B cell (primary cell): ENCODE data around the gene FERMT3. TPM values are rescaled to one million over a fixed set of nuclear protein-coding genes. Genes with fewer than 3 reads are reported as not detected.

Experiments
- ATAC-seq: fragments of 200-7000 bp; cut with Tn5 transposase; one replicate; pipeline ENCODE4 v1.10.0; 2021; ENCODE audit warnings: low read depth, mild to moderate bottlenecking, moderate number of reproducible peaks, moderate library complexity
- CTCF ChIA-PET: fragments of 350-600 bp; sonication (Branson Sonifier 250); formaldehyde crosslinking; loops from one replicate; lab custom pipeline; 2021; ENCODE audit warnings: antibody characterized with exemption, inconsistent platforms; lab: Charles Lee
- POLR2A ChIA-PET: fragments of 350-600 bp; sonication (Branson Sonifier 250); formaldehyde crosslinking; loops from one replicate; lab custom pipeline; 2021; ENCODE audit warnings: antibody characterized with exemption; lab: Charles Lee
- DNase-seq: peaks from one replicate; pipeline ENCODE4 v3.0.0; 2013
- H2AFZ ChIP-seq: 2 replicates; pipeline ENCODE4 v1.6.1; 2012; ENCODE audit warnings: mild to moderate bottlenecking, low read depth, low read length; ENCODE audit not compliant: insufficient read depth, poor library complexity, severe bottlenecking
- H3K27ac ChIP-seq, 2 donors: 1 replicate in 1 of 2; 2 replicates in 1 of 2; pipeline ENCODE4 v1.5.1; 2012 to 2013; ENCODE audit warnings: low read length in 2 of 2, mild to moderate bottlenecking in 2 of 2, moderate library complexity in 1 of 2
- H3K27me3 ChIP-seq, 4 experiments: fragments of 200-600 bp in 1 of 4; sonication (generic) in 1 of 4; replicated peaks in 1 of 4; 1 replicate in 2 of 4; 2 replicates in 2 of 4; pipeline versions ENCODE4 v1.6.1 to v1.7.0; 2013 to 2016; ENCODE audit warnings: low read length in 3 of 4, mild to moderate bottlenecking in 2 of 4, mixed read lengths in 1 of 4, moderate library complexity in 1 of 4; ENCODE audit not compliant: insufficient read depth in 4 of 4, control insufficient read depth in 3 of 4; ENCODE audit errors: control extremely low read depth in 1 of 4
- H3K36me3 ChIP-seq, 2 experiments: replicated peaks in 1 of 2; 1 replicate in 1 of 2; 2 replicates in 1 of 2; pipeline versions ENCODE4 v1.6.1 to v1.7.1; 2013; ENCODE audit warnings: low read length in 1 of 2; ENCODE audit not compliant: insufficient read depth in 2 of 2, control insufficient read depth in 1 of 2; ENCODE audit errors: control extremely low read depth in 1 of 2, extremely low read depth in 1 of 2
- H3K4me1 ChIP-seq, 2 donors: fragments of 200-600 bp in 1 of 2; sonication (generic) in 1 of 2; 1 replicate in 1 of 2; 2 replicates in 1 of 2; pipeline versions ENCODE4 v1.5.1 to v1.6.1; 2013 to 2017; ENCODE audit warnings: low read length in 2 of 2; ENCODE audit not compliant: control insufficient read depth in 2 of 2, insufficient read depth in 2 of 2
- H3K4me2 ChIP-seq: replicated peaks from 2 replicates; pipeline ENCODE3; 2012; ENCODE audit warnings: mild to moderate bottlenecking, low read depth, low read length; ENCODE audit not compliant: poor library complexity, severe bottlenecking
- H3K4me3 ChIP-seq, 5 experiments: fragments of 200-600 bp in 1 of 5; sonication (generic) in 1 of 5; 1 replicate in 3 of 5; 2 replicates in 2 of 5; pipeline versions ENCODE4 v1.5.1 to v1.7.0; 2011 to 2016; ENCODE audit warnings: low read length in 4 of 5, mild to moderate bottlenecking in 4 of 5, low read depth in 2 of 5, control low read depth in 1 of 5, moderate library complexity in 1 of 5; ENCODE audit not compliant: insufficient read depth in 1 of 5; ENCODE audit errors: control extremely low read depth in 1 of 5, extremely low read depth in 1 of 5
- H3K79me2 ChIP-seq: fragments of 200-600 bp; sonication (generic); one replicate; pipeline ENCODE4 v1.6.0; 2016; ENCODE audit warnings: low read length; ENCODE audit not compliant: control insufficient read depth, insufficient read depth
- H3K9ac ChIP-seq: fragments of 200-600 bp; sonication (generic); 2 replicates; pipeline ENCODE4 v1.6.1; 2017; ENCODE audit warnings: mild to moderate bottlenecking, low read length, moderate library complexity
- H3K9me3 ChIP-seq, 3 donors: one replicate each; pipeline versions ENCODE4 v1.6.1 to v1.7.1; 2013; ENCODE audit warnings: low read length in 2 of 3; ENCODE audit not compliant: control insufficient read depth in 2 of 3, insufficient read depth in 1 of 3; ENCODE audit errors: control extremely low read depth in 1 of 3
- H4K20me1 ChIP-seq: 2 replicates; pipeline ENCODE4 v1.6.0; 2012; ENCODE audit warnings: mild to moderate bottlenecking, low read length; ENCODE audit not compliant: insufficient read depth, control insufficient read depth, poor library complexity, severe bottlenecking
- H3K27ac Mint-ChIP-seq: one replicate; pipeline ENCODE4 v1.8.0; 2021; ENCODE audit warnings: mixed read lengths
- H3K27me3 Mint-ChIP-seq: one replicate; pipeline ENCODE4 v1.8.0; 2021; ENCODE audit warnings: mixed read lengths
- H3K4me1 Mint-ChIP-seq: one replicate; pipeline ENCODE4 v1.8.0; 2021; ENCODE audit warnings: mixed read lengths
- H3K4me3 Mint-ChIP-seq: one replicate; pipeline ENCODE4 v1.8.0; 2021; ENCODE audit warnings: mixed read lengths
- H3K9me3 Mint-ChIP-seq: one replicate; pipeline ENCODE4 v1.8.0; 2022; ENCODE audit warnings: mixed read lengths; ENCODE audit not compliant: insufficient read depth
- CTCF ChIP-seq: fragments of 200-600 bp; IDR thresholded peaks from one replicate; pipeline ENCODE4 v1.8.0; 2022; ENCODE audit warnings: antibody characterized with exemption, mild to moderate bottlenecking
- EZH2 ChIP-seq: IDR thresholded peaks from 2 replicates; pipeline ENCODE4 v1.6.1; 2012; ENCODE audit warnings: borderline replicate concordance, low read depth, mild to moderate bottlenecking, moderate library complexity, low read length; ENCODE audit not compliant: insufficient read depth, poor library complexity, severe bottlenecking
- WGBS: methylation state at CpG from one replicate; pipeline ENCODE4 v1.1.5; 2013; ENCODE audit warnings: missing lambda C conversion rate; ENCODE audit not compliant: insufficient coverage; 5-methylcytosine and 5-hydroxymethylcytosine counted together
- intact Hi-C: fragments of 100-400 bp; cut with micrococcal nuclease; formaldehyde crosslinking; loops from one replicate; pipeline ENCODE4 v1.10.0; 2022
- polyA plus RNA-seq: library from polyadenylated mRNA; depleted of rRNA; stranded (reverse); fragments of >200 nt; gene quantifications from 2 replicates; pipeline ENCODE4 v1.2.3, GENCODE V29; 2012
- total RNA-seq, 2 donors: library from RNA; stranded (reverse); fragments of 120-200 nt in 1 of 2; gene quantifications; 1 replicate in 1 of 2; 2 replicates in 1 of 2; pipeline versions ENCODE4 v1.2.3 to v1.2.4, GENCODE V29; 2013 to 2022

FERMT3 gene
- total and polyA plus RNA-seq, 2 donors (not counting 1 experiment from before 2014, with no cell fraction given) = 96.2 to 170 TPM

GRCh38 chr11:64178951-64179639 lies 27.4 kb upstream of the FERMT3 start:
- Histone ChIP-seq H3K36me3 (peaks cover 0 to 2% of the 10 kb centered on the region in 2 experiments), H3K79me2 (peaks cover 38% of the 10 kb centered on the region), H3K4me2 (no peak overlapping the region), H3K4me3 (no peak overlapping the region), H2AFZ (no peak overlapping the region), H3K9me3 (no peaks in the 10 kb centered on the region), H3K27ac (no peak overlapping the region), H3K9ac (no peak overlapping the region), H4K20me1 (no peaks in the 10 kb centered on the region), H3K27me3 (no peaks in the 10 kb centered on the region), H3K4me1 (peaks cover 12 to 20% of the 10 kb centered on the region in 2 donors)
- Mint-ChIP-seq H3K4me1 (peaks cover 29% of the 10 kb centered on the region), H3K27ac (no peak overlapping the region), H3K27me3 (no peaks in the 10 kb centered on the region), H3K4me3 (no peak overlapping the region), H3K9me3 (no peaks in the 10 kb centered on the region)
- intact Hi-C loops = no loop called here
- 97% methylated on average over 12 of the region's 12 CpGs for WGBS
- ChIA-PET POLR2A (no interaction called here), CTCF (no interaction called here)
- TF ChIP-seq CTCF (no peak), EZH2 (no peak)
- no peak for ATAC-seq
- no peak for DNase-seq

- H3K36me3 ChIP-seq = peaks cover 0 to 2% of the 10 kb centered on the region in 2 experiments
- Mint-ChIP-seq H3K27ac (no peak overlapping the region), H3K27me3 (no peaks in the 10 kb centered on the region), H3K4me3 (no peak overlapping the region), H3K9me3 (no peaks in the 10 kb centered on the region), H3K4me1 (peaks cover 36% of the 10 kb centered on the region)
- TF ChIP-seq EZH2 (no peak), CTCF (no peak)
- intact Hi-C loops = no loop called here
- no peaks in the 10 kb centered on the region for H4K20me1 ChIP-seq
- H3K27ac ChIP-seq = no peak overlapping the region
- CTCF ChIA-PET = no interaction called here
- no peaks in the 10 kb centered on the region for H3K27me3 ChIP-seq
- no peak overlapping the region for H3K9ac ChIP-seq
- WGBS = 94% methylated on average over 5 of the region's 5 CpGs
- H3K4me3 ChIP-seq = no peak overlapping the region
- H3K4me1 ChIP-seq = peaks cover 18 to 31% of the 10 kb centered on the region in 2 donors
- POLR2A ChIA-PET = no interaction called here
- H3K79me2 ChIP-seq = peaks cover 43% of the 10 kb centered on the region
- H3K9me3 ChIP-seq = no peaks in the 10 kb centered on the region
- no peak overlapping the region for H2AFZ ChIP-seq
- DNase-seq = no peak
- no peak for ATAC-seq
- no peak overlapping the region for H3K4me2 ChIP-seq
These were observed 25.6 kb upstream of the FERMT3 start for GRCh38 chr11:64180891-64181290.
